HFFc6 (cell line): ENCODE data around the gene LRRC73. TPM values are rescaled to one million over a fixed set of nuclear protein-coding genes. Genes with fewer than 3 reads are reported as not detected.

Experiments
- DNase-seq: peaks from one replicate; pipeline ENCODE4 v3.0.0-alpha.2; 2018
- H3K27ac Mint-ChIP-seq: 2 replicates; pipeline ENCODE4 v1.8.0; 2020; ENCODE audit warnings: mild to moderate bottlenecking, mixed read lengths
- H3K27me3 Mint-ChIP-seq: 2 replicates; pipeline ENCODE4 v1.8.0; 2021; ENCODE audit warnings: mild to moderate bottlenecking, moderate library complexity, mixed read lengths; ENCODE audit not compliant: insufficient read depth
- H3K36me3 Mint-ChIP-seq: 2 replicates; pipeline ENCODE4 v1.8.0; 2021; ENCODE audit warnings: low read depth, mixed read lengths
- H3K4me1 Mint-ChIP-seq: 2 replicates; pipeline ENCODE4 v1.8.0; 2020; ENCODE audit warnings: low read depth, mixed read lengths
- H3K4me3 Mint-ChIP-seq: 2 replicates; pipeline ENCODE4 v1.8.0; 2020; ENCODE audit warnings: mild to moderate bottlenecking, moderate library complexity, mixed read lengths
- H3K9me3 Mint-ChIP-seq: 2 replicates; pipeline ENCODE4 v1.8.0; 2020; ENCODE audit warnings: mild to moderate bottlenecking, mixed read lengths
- total RNA-seq, 6 experiments: library from RNA; stranded (reverse); fragmentation: NEBNext Ultra II Directional; extraction: Animal tissue kit (Norgen Biotek cat#: 25700); gene quantifications; 2 replicates in 1 of 6; 3 replicates in 5 of 6; pipeline ENCODE4 v1.2.3, GENCODE V29; 2021
- TF ChIP-seq, protein P1 (sequence below): fragments of 200-600 bp; sonication (generic); IDR thresholded peaks from 2 replicates; pipeline ENCODE4 v1.5.0; 2021; ENCODE audit warnings: antibody characterized with exemption, mild to moderate bottlenecking

Gene LRRC73
- total RNA-seq, 6 experiments from 2014 or later = 0.75 to 1.7 (median 0.90) TPM

DNA sequence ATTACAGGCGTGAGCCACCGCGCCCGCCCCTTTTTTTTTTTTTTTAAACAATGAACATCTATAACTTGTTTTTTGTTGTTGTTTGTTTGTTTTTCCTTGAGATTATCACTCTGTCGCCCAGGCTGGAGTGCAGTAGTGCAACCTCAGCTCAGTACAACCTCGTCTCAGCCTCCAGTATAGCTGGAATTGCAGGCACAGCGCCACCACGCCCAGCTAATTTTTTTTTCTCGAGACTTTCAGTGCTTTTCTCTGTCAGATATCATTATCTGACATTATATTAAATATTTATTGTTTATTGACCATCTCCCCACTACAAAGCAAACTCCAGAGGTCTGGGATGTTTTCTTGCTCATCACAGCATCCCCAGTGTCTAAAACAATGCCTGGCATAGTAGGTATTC, 52.5 kb downstream of the LRRC73 start:
- no peaks in the 10 kb centered on the region for H3K9me3 Mint-ChIP-seq
- H3K27ac Mint-ChIP-seq = no peak overlapping the region
- no peaks in the 10 kb centered on the region for H3K36me3 Mint-ChIP-seq
- peaks cover 14% of the 10 kb centered on the region for H3K4me1 Mint-ChIP-seq
- DNase-seq = no peak
- TF ChIP-seq, protein P1, sequence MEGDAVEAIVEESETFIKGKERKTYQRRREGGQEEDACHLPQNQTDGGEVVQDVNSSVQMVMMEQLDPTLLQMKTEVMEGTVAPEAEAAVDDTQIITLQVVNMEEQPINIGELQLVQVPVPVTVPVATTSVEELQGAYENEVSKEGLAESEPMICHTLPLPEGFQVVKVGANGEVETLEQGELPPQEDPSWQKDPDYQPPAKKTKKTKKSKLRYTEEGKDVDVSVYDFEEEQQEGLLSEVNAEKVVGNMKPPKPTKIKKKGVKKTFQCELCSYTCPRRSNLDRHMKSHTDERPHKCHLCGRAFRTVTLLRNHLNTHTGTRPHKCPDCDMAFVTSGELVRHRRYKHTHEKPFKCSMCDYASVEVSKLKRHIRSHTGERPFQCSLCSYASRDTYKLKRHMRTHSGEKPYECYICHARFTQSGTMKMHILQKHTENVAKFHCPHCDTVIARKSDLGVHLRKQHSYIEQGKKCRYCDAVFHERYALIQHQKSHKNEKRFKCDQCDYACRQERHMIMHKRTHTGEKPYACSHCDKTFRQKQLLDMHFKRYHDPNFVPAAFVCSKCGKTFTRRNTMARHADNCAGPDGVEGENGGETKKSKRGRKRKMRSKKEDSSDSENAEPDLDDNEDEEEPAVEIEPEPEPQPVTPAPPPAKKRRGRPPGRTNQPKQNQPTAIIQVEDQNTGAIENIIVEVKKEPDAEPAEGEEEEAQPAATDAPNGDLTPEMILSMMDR = no peak; the same call in 1 of the 2 replicates
- peaks cover 14% of the 10 kb centered on the region for H3K27me3 Mint-ChIP-seq
- H3K4me3 Mint-ChIP-seq = no peak overlapping the region

Other genes starting within 250 kb of the LRRC73 start
- not detected for gene SLC22A7, start 212.1 kb downstream of the LRRC73 start, total RNA-seq
- not detected for gene CRIP3, start 201.5 kb downstream of the LRRC73 start, total RNA-seq
- 10 to 100 TPM; 11.1 to 13.3 (median 11.8) TPM for gene ZNF318, start 140.7 kb downstream of the LRRC73 start, total RNA-seq
- gene ABCC10, start 82.8 kb downstream of the LRRC73 start, total RNA-seq = 10 to 100 TPM; 26.2 to 41.6 (median 30.3) TPM
- gene DLK2, start 54.8 kb downstream of the LRRC73 start, total RNA-seq = 1 to 10 TPM; 1.8 to 2.9 (median 2.2) TPM
- gene TJAP1, start 32.8 kb downstream of the LRRC73 start, total RNA-seq = 10 to 100 TPM; 27.0 to 34.3 (median 30.2) TPM
- gene YIPF3, start 6.6 kb upstream of the LRRC73 start, total RNA-seq = 100 to 1,000 TPM; 147 to 176 (median 158) TPM
- 10 to 100 TPM; 43.5 to 66.9 (median 53.8) TPM for gene POLR1C, start 6.7 kb upstream of the LRRC73 start, total RNA-seq
- 10 to 100 TPM; 30.5 to 41.1 (median 35.6) TPM for gene XPO5, start 65.7 kb upstream of the LRRC73 start, total RNA-seq
- gene POLH, start 65.8 kb upstream of the LRRC73 start, total RNA-seq = 10 to 100 TPM; 31.4 to 39.8 (median 37.3) TPM
- 10 to 100 TPM; 35.6 to 47.7 (median 41.0) TPM for gene GTPBP2, start 118.9 kb upstream of the LRRC73 start, total RNA-seq
- gene MAD2L1BP, start 125.5 kb upstream of the LRRC73 start, total RNA-seq = 10 to 100 TPM; 23.6 to 26.7 (median 26.4) TPM
- under 1 TPM in 5 of 6 experiments, not detected in 1; 0.09 to 0.60 (median 0.30) TPM for gene RSPH9, start 134.7 kb upstream of the LRRC73 start, total RNA-seq
- gene MRPS18A, start 177.4 kb upstream of the LRRC73 start, total RNA-seq = 10 to 100 TPM; 34.3 to 42.8 (median 38.3) TPM